Cardiac muscle cell (in vitro differentiated cells and primary cell): ENCODE results near the gene DPP10. TPM values are rescaled to one million over a fixed set of nuclear protein-coding genes. Genes with fewer than 3 reads are reported as not detected.

ENCODE experiments used
- DNase-seq, 2 donors: peaks; one replicate each; pipeline versions ENCODE4 v3.0.0 to v3.0.0-alpha.2; 2010 to 2017; ENCODE audit warnings: low read depth in 1 of 2, low spot score in 1 of 2
- H3K27ac ChIP-seq: fragments of 200-600 bp; sonication (generic); 2 replicates; pipeline ENCODE4 v1.5.1; 2016
- H3K27me3 ChIP-seq: fragments of 200-600 bp; sonication (generic); 2 replicates; pipeline ENCODE4 v1.6.0; 2016; ENCODE audit warnings: control low read depth
- H3K36me3 ChIP-seq: fragments of 200-600 bp; sonication (generic); 2 replicates; pipeline ENCODE4 v1.5.1; 2016; ENCODE audit warnings: control low read depth
- H3K4me1 ChIP-seq: fragments of 200-600 bp; sonication (generic); 2 replicates; pipeline ENCODE4 v1.8.1; 2017; ENCODE audit warnings: low read depth, mild to moderate bottlenecking, mixed run types
- H3K4me3 ChIP-seq: fragments of 200-600 bp; sonication (generic); 2 replicates; pipeline ENCODE4 v1.5.1; 2016; ENCODE audit warnings: mild to moderate bottlenecking
- H3K9me3 ChIP-seq: fragments of 200-600 bp; sonication (generic); 2 replicates; pipeline ENCODE4 v1.5.1; 2017; ENCODE audit warnings: low read depth, mild to moderate bottlenecking, control low read depth
- CTCF ChIP-seq: IDR thresholded peaks from 2 replicates; pipeline ENCODE4 v1.5.1; 2012; ENCODE audit warnings: low read depth, mild to moderate bottlenecking, low read length
- polyA plus RNA-seq: library from polyadenylated mRNA; unstranded; fragments of >200 nt; fragmentation: Nextera tagmentation; extraction: Ambion mirVana; gene quantifications from 2 replicates; pipeline ENCODE4 v1.2.1, GENCODE V29; 2016
- total RNA-seq: library from RNA; depleted of rRNA; stranded (reverse); fragments of >200 nt; gene quantifications from 2 replicates; pipeline ENCODE4 v1.2.3, GENCODE V29; 2016

Gene DPP10
- total and polyA plus RNA-seq, 2 experiments from 2014 or later, result 1.1 to 1.4 TPM

GRCh38 chr2:114472726-114473125 lies 30.3 kb downstream of the DPP10 start:
- Histone ChIP-seq H3K27ac (no peak overlapping the region), H3K9me3 (no peaks in the 10 kb centered on the region), H3K27me3 (no peaks in the 10 kb centered on the region), H3K36me3 (no peaks in the 10 kb centered on the region), H3K4me1 (no peaks in the 10 kb centered on the region), H3K4me3 (no peak overlapping the region)
- TF ChIP-seq CTCF, result no peak
- no peak for DNase-seq

GRCh38 chr2:114488841-114489530 lies 46.5 kb downstream of the DPP10 start:
- no peak overlapping the region for H3K4me3 ChIP-seq
- no peaks in the 10 kb centered on the region for H3K27me3 ChIP-seq
- no peaks in the 10 kb centered on the region for H3K36me3 ChIP-seq
- no peak overlapping the region for H3K27ac ChIP-seq
- no peaks in the 10 kb centered on the region for H3K4me1 ChIP-seq
- TF ChIP-seq CTCF, result no peak
- no peaks in the 10 kb centered on the region for H3K9me3 ChIP-seq
- peak in 1 of 2 donors; percentile 6 for DNase-seq

- Histone ChIP-seq H3K9me3 (no peaks in the 10 kb centered on the region), H3K27ac (no peak overlapping the region), H3K4me3 (no peak overlapping the region), H3K4me1 (no peaks in the 10 kb centered on the region), H3K36me3 (no peaks in the 10 kb centered on the region), H3K27me3 (no peaks in the 10 kb centered on the region)
- DNase-seq, result no peak
- TF ChIP-seq CTCF, result no peak
Observed at GRCh38 chr2:114495046-114495445, 52.6 kb downstream of the DPP10 start.

GRCh38 chr2:114496959-114497358 lies 54.5 kb downstream of the DPP10 start:
- no peaks in the 10 kb centered on the region for H3K4me1 ChIP-seq
- H3K27ac ChIP-seq, result no peak overlapping the region
- TF ChIP-seq CTCF, result no peak
- H3K27me3 ChIP-seq, result no peaks in the 10 kb centered on the region
- no peak for DNase-seq
- no peak overlapping the region for H3K4me3 ChIP-seq
- no peaks in the 10 kb centered on the region for H3K9me3 ChIP-seq
- no peaks in the 10 kb centered on the region for H3K36me3 ChIP-seq

- DNase-seq, result no peak
- H3K9me3 ChIP-seq, result no peaks in the 10 kb centered on the region
- no peaks in the 10 kb centered on the region for H3K27me3 ChIP-seq
- TF ChIP-seq CTCF, result no peak
- no peaks in the 10 kb centered on the region for H3K36me3 ChIP-seq
- no peak overlapping the region for H3K27ac ChIP-seq
- H3K4me3 ChIP-seq, result no peak overlapping the region
- H3K4me1 ChIP-seq, result no peaks in the 10 kb centered on the region
Observed at GRCh38 chr2:114499101-114499500, 56.7 kb downstream of the DPP10 start.
